HepG2 (cell line): ENCODE data around the gene SMAD7. TPM values are rescaled to one million over a fixed set of nuclear protein-coding genes. Genes with fewer than 3 reads are reported as not detected.

Experiments used
- AKAP8 ChIP-seq: sonication (generic); formaldehyde crosslinking; IDR thresholded peaks from 2 replicates; pipeline ENCODE4 v1.5.1; 2020; ENCODE audit warnings: mild to moderate bottlenecking, missing genetic modification reagents
- BCL6 ChIP-seq: IDR thresholded peaks from 2 replicates; pipeline ENCODE4 v1.6.1; 2016; ENCODE audit warnings: missing genetic modification reagents, missing compliant biosample characterization
- FOXP4 ChIP-seq: sonication (generic); formaldehyde crosslinking; IDR thresholded peaks from 2 replicates; pipeline ENCODE4 v1.4.0; 2020; ENCODE audit warnings: missing genetic modification reagents
- PAWR ChIP-seq: sonication (generic); formaldehyde crosslinking; IDR thresholded peaks from 2 replicates; pipeline ENCODE4 v1.4.0; 2020; ENCODE audit warnings: missing genetic modification reagents, mild to moderate bottlenecking, borderline replicate concordance
- PTBP1 ChIP-seq: fragments of 200-400 bp; formaldehyde crosslinking; IDR thresholded peaks from 2 replicates; pipeline ENCODE4 v1.6.1; 2018; ENCODE audit warnings: low read length, low read depth; ENCODE audit not compliant: poor library complexity, severe bottlenecking
- SALL2 ChIP-seq: sonication (generic); formaldehyde crosslinking; IDR thresholded peaks from 2 replicates; pipeline ENCODE4 v1.8.1; 2023; ENCODE audit warnings: mild to moderate bottlenecking, missing genetic modification reagents, inconsistent platforms
- SMAD1 ChIP-seq: sonication (generic); formaldehyde crosslinking; IDR thresholded peaks from 2 replicates; pipeline ENCODE4 v1.4.0; 2020; ENCODE audit warnings: missing genetic modification reagents, low read depth, mild to moderate bottlenecking, borderline replicate concordance
- SMARCC2 ChIP-seq: fragments of 450-650 bp; IDR thresholded peaks from 2 replicates; pipeline ENCODE4 v1.6.1; 2017; ENCODE audit warnings: antibody characterized with exemption, mild to moderate bottlenecking
- SRSF1 ChIP-seq: fragments of 200-400 bp; formaldehyde crosslinking; optimal IDR thresholded peaks from 2 replicates; pipeline ENCODE3; 2017; ENCODE audit warnings: mild to moderate bottlenecking, low read depth, low read length, moderate library complexity
- ZC3H13 ChIP-seq: sonication (generic); formaldehyde crosslinking; IDR thresholded peaks from 2 replicates; pipeline ENCODE4 v1.8.1; 2023; ENCODE audit warnings: mild to moderate bottlenecking, missing genetic modification reagents, moderate library complexity
- ZKSCAN8 ChIP-seq: IDR thresholded peaks from 2 replicates; pipeline ENCODE4 v1.6.1; 2016; ENCODE audit warnings: borderline replicate concordance, missing genetic modification reagents, missing compliant biosample characterization
- ZNF430 ChIP-seq: sonication (generic); formaldehyde crosslinking; IDR thresholded peaks from 2 replicates; pipeline ENCODE4 v1.9.0; 2021; ENCODE audit warnings: mild to moderate bottlenecking, missing genetic modification reagents
- ZNF766 ChIP-seq: sonication (generic); formaldehyde crosslinking; IDR thresholded peaks from 2 replicates; pipeline ENCODE4 v1.5.0; 2020; ENCODE audit warnings: missing genetic modification reagents, borderline replicate concordance
- ZNF776 ChIP-seq: sonication (generic); formaldehyde crosslinking; IDR thresholded peaks from 2 replicates; pipeline ENCODE4 v1.4.0; 2020; ENCODE audit warnings: mild to moderate bottlenecking, missing genetic modification reagents
- ZNF850 ChIP-seq: sonication (generic); formaldehyde crosslinking; conservative IDR thresholded peaks from 2 replicates; pipeline ENCODE4 v1.9.0; 2021; ENCODE audit warnings: mild to moderate bottlenecking, missing genetic modification reagents
- ZNF879 ChIP-seq: sonication (generic); formaldehyde crosslinking; IDR thresholded peaks from 2 replicates; pipeline ENCODE4 v1.8.1; 2023; ENCODE audit warnings: missing genetic modification reagents
- polyA plus RNA-seq, 8 experiments: library from polyadenylated mRNA; depleted of rRNA in 3 of 8; stranded (reverse) in 7 of 8; unstranded in 1 of 8; fragments of >200 nt; fragmentation: Illumina TruSeq in 4 of 8; extraction: Trizol in 4 of 8; gene quantifications; 2 replicates each; pipeline versions ENCODE4 v1.2.1 to v1.2.3, GENCODE V29; 2011 to 2016; ENCODE audit warnings: low read depth in 4 of 8, missing spikeins in 1 of 8, mixed read lengths in 1 of 8; ENCODE audit not compliant: insufficient read depth in 1 of 8
- total RNA-seq, 5 experiments: library from RNA; depleted of rRNA; stranded (reverse); fragments of >200 nt; fragmentation: Illumina TruSeq; extraction: Trizol; gene quantifications; 2 replicates each; pipeline ENCODE4 v1.2.3, GENCODE V29; 2016; ENCODE audit warnings: low read depth in 1 of 5
- TF ChIP-seq, protein P1 (sequence below): sonication (generic); formaldehyde crosslinking; IDR thresholded peaks from 2 replicates; pipeline ENCODE4 v1.4.0; 2020; ENCODE audit warnings: low read depth, mild to moderate bottlenecking, missing genetic modification reagents
- TF ChIP-seq, protein P2 (sequence below): sonication (generic); formaldehyde crosslinking; IDR thresholded peaks from 2 replicates; pipeline ENCODE4 v1.8.0; 2022; ENCODE audit warnings: mild to moderate bottlenecking, missing genetic modification reagents; ENCODE audit not compliant: insufficient replicate concordance
- TF ChIP-seq, protein P3 (sequence below): sonication (generic); formaldehyde crosslinking; IDR thresholded peaks from 2 replicates; pipeline ENCODE4 v1.5.1; 2020; ENCODE audit warnings: missing genetic modification reagents, mild to moderate bottlenecking, borderline replicate concordance

SMAD7 gene
- total and polyA plus RNA-seq, 2 of the 13 experiments (the other 11 are each of a cell fraction or from before 2014, with no cell fraction given) = 17.4 to 24.7 TPM

GRCh38 chr18:48949606-48950535 is 894 bp downstream of the SMAD7 start (continued):
- TF ChIP-seq BCL6 (no peak), SALL2 (CRISPR knock-in tag) (0 out of 2 replicates have a peak, but pooled peaks have one; percentile 47), SMARCC2 (no peak), PAWR (no peak), ZNF766 (no peak), ZNF430 (CRISPR knock-in tag) (0 out of 2 replicates have a peak, but pooled peaks have one; percentile 4), SMAD1 (CRISPR knock-in tag) (no peak), PTBP1 (no peak), ZNF879 (CRISPR knock-in tag) (no peak), ZNF850 (no peak), ZNF776 (CRISPR knock-in tag) (no peak; the same call in 1 of the 2 replicates), AKAP8 (CRISPR knock-in tag) (no peak), FOXP4 (no peak), ZC3H13 (peak; percentile 74; the same call in 1 of the 2 replicates), SRSF1 (peak; percentile 36), ZKSCAN8 (no peak)
- TF ChIP-seq, protein P1, sequence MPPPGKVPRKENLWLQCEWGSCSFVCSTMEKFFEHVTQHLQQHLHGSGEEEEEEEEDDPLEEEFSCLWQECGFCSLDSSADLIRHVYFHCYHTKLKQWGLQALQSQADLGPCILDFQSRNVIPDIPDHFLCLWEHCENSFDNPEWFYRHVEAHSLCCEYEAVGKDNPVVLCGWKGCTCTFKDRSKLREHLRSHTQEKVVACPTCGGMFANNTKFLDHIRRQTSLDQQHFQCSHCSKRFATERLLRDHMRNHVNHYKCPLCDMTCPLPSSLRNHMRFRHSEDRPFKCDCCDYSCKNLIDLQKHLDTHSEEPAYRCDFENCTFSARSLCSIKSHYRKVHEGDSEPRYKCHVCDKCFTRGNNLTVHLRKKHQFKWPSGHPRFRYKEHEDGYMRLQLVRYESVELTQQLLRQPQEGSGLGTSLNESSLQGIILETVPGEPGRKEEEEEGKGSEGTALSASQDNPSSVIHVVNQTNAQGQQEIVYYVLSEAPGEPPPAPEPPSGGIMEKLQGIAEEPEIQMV (CRISPR knock-in tag) = no peak
- TF ChIP-seq, protein P2, sequence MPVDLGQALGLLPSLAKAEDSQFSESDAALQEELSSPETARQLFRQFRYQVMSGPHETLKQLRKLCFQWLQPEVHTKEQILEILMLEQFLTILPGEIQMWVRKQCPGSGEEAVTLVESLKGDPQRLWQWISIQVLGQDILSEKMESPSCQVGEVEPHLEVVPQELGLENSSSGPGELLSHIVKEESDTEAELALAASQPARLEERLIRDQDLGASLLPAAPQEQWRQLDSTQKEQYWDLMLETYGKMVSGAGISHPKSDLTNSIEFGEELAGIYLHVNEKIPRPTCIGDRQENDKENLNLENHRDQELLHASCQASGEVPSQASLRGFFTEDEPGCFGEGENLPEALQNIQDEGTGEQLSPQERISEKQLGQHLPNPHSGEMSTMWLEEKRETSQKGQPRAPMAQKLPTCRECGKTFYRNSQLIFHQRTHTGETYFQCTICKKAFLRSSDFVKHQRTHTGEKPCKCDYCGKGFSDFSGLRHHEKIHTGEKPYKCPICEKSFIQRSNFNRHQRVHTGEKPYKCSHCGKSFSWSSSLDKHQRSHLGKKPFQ (CRISPR knock-in tag) = peak; percentile 99
- TF ChIP-seq, protein P3, sequence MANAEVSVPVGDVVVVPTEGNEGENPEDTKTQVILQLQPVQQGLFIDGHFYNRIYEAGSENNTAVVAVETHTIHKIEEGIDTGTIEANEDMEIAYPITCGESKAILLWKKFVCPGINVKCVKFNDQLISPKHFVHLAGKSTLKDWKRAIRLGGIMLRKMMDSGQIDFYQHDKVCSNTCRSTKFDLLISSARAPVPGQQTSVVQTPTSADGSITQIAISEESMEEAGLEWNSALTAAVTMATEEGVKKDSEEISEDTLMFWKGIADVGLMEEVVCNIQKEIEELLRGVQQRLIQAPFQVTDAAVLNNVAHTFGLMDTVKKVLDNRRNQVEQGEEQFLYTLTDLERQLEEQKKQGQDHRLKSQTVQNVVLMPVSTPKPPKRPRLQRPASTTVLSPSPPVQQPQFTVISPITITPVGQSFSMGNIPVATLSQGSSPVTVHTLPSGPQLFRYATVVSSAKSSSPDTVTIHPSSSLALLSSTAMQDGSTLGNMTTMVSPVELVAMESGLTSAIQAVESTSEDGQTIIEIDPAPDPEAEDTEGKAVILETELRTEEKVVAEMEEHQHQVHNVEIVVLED (CRISPR knock-in tag) = no peak
